T-helper 1 cell treated with Interleukin-12 subunit alpha and Interleukin-12 subunit beta and Interleukin-4 antibody, amounts not matched to agents 30 μg/mL and 1 μg/mL, for 36 hours (primary cell): ENCODE measurements around the gene CLPTM1.

Experiments used
- H3K27ac Mint-ChIP-seq: one replicate; pipeline ENCODE4 v1.8.0; 2021; ENCODE audit warnings: mild to moderate bottlenecking, mixed read lengths
- H3K27me3 Mint-ChIP-seq: one replicate; pipeline ENCODE4 v1.8.0; 2021; ENCODE audit warnings: low read depth, mixed read lengths
- H3K36me3 Mint-ChIP-seq: one replicate; pipeline ENCODE4 v1.8.0; 2021; ENCODE audit warnings: low read depth, mixed read lengths
- H3K4me1 Mint-ChIP-seq: one replicate; pipeline ENCODE4 v1.8.0; 2021; ENCODE audit warnings: low read depth, mixed read lengths
- H3K4me3 Mint-ChIP-seq: one replicate; pipeline ENCODE4 v1.8.0; 2021; ENCODE audit warnings: mild to moderate bottlenecking, moderate library complexity, mixed read lengths
- H3K9me3 Mint-ChIP-seq: one replicate; pipeline ENCODE4 v1.8.0; 2021; ENCODE audit warnings: mixed read lengths

CLPTM1 gene

GRCh38 chr19:45030825-45031224 lies 75.6 kb downstream of the CLPTM1 start:
- Mint-ChIP-seq H3K27me3 (no peaks in the 10 kb centered on the region), H3K36me3 (peaks cover 50% of the 10 kb centered on the region), H3K4me3 (no peak overlapping the region), H3K9me3 (no peaks in the 10 kb centered on the region), H3K4me1 (no peaks in the 10 kb centered on the region), H3K27ac (no peak overlapping the region)

- H3K36me3 Mint-ChIP-seq = peaks cover 45% of the 10 kb centered on the region
- no peak overlapping the region for H3K27ac Mint-ChIP-seq
- no peaks in the 10 kb centered on the region for H3K4me1 Mint-ChIP-seq
- H3K4me3 Mint-ChIP-seq = no peak overlapping the region
- no peaks in the 10 kb centered on the region for H3K9me3 Mint-ChIP-seq
- no peaks in the 10 kb centered on the region for H3K27me3 Mint-ChIP-seq
Measured at GRCh38 chr19:45032421-45032820, 77.2 kb downstream of the CLPTM1 start.

- Mint-ChIP-seq H3K4me3 (no peak overlapping the region), H3K4me1 (peaks cover 18% of the 10 kb centered on the region), H3K9me3 (no peaks in the 10 kb centered on the region), H3K36me3 (peaks cover 44% of the 10 kb centered on the region), H3K27me3 (no peaks in the 10 kb centered on the region), H3K27ac (no peak overlapping the region)
Measured at GRCh38 chr19:45035755-45036154, 80.6 kb downstream of the CLPTM1 start.

- no peaks in the 10 kb centered on the region for H3K9me3 Mint-ChIP-seq
- H3K27ac Mint-ChIP-seq = no peak overlapping the region
- peaks cover 28% of the 10 kb centered on the region for H3K4me1 Mint-ChIP-seq
- H3K27me3 Mint-ChIP-seq = no peaks in the 10 kb centered on the region
- peak overlapping the region; percentile 63 for H3K4me3 Mint-ChIP-seq
- peaks cover 43% of the 10 kb centered on the region for H3K36me3 Mint-ChIP-seq
Measured at GRCh38 chr19:45037393-45038169, 82.4 kb downstream of the CLPTM1 start.

- H3K27me3 Mint-ChIP-seq = no peaks in the 10 kb centered on the region
Measured at GRCh38 chr19:45038931-45039893, 84.0 kb downstream of the CLPTM1 start, which contains the start of gene CLASRP. CLASRP (plus strand) TSS chr19:45039045; CDS start chr19:45040213, 1,168 bp downstream.

GRCh38 chr19:45040059-45040771 lies 85.0 kb downstream of the CLPTM1 start:
- H3K4me3 Mint-ChIP-seq = peak overlapping the region; percentile 99
- peak overlapping the region; percentile 99 for H3K27ac Mint-ChIP-seq
- H3K36me3 Mint-ChIP-seq = peaks cover 32% of the 10 kb centered on the region
- H3K9me3 Mint-ChIP-seq = no peaks in the 10 kb centered on the region
- no peaks in the 10 kb centered on the region for H3K27me3 Mint-ChIP-seq
- H3K4me1 Mint-ChIP-seq = peaks cover 31% of the 10 kb centered on the region

More at GRCh38 chr19:45038931-45039893, 84.0 kb downstream of the CLPTM1 start, which contains the start of gene CLASRP:
- H3K4me1 Mint-ChIP-seq = peaks cover 28% of the 10 kb centered on the region
- peaks cover 37% of the 10 kb centered on the region for H3K36me3 Mint-ChIP-seq
- no peaks in the 10 kb centered on the region for H3K9me3 Mint-ChIP-seq
- peak within 1 kb of the TSS; percentile 99 for H3K4me3 Mint-ChIP-seq
- peak within 1 kb of the TSS; percentile 99 for H3K27ac Mint-ChIP-seq

GRCh38 chr19:45041125-45041524 lies 85.9 kb downstream of the CLPTM1 start:
- Mint-ChIP-seq H3K4me3 (peak overlapping the region; percentile 36), H3K27ac (peak overlapping the region; percentile 47), H3K9me3 (no peaks in the 10 kb centered on the region)

More at GRCh38 chr19:45041125-45041524, 85.9 kb downstream of the CLPTM1 start:
- Mint-ChIP-seq H3K27me3 (no peaks in the 10 kb centered on the region), H3K36me3 (peaks cover 36% of the 10 kb centered on the region), H3K4me1 (peaks cover 37% of the 10 kb centered on the region)
